ENCODE data around the gene UBR3.
A peak's percentile ranks its signal among the peaks of the same experiment; 100 is the strongest.
"Not testable (repeated sequence)": the region's sequence is repeated elsewhere in the genome, so short reads cannot be mapped to it uniquely, and the experiment has no call there.

Gene UBR3

DNA sequence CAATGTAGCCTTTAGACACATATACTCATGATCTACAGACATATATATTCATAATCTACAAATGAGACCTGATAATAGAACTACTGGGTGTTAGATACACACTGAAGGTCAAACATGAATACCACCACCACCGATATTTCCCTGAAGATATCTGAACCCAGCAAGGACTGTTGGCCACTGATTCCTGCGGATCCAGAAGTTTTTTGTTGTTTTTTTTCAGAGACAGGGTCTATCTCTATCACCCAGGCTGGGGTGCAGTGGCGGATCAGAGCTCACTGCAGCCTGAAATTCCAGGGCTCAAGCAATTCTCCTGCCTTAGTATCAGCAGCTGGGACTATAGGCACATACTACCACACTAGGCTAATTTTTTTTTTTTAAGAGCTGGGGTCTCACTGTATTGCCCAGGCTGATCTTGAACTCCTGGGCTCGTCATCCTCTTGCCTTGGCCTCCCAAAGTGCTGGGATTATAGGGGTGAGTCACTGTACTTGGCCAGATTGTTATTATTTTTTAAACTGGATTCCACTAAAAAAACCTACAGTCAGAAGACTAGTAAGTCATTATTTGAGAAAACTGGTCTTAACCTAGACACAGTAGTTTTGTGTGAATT is 4.4 kb upstream of the UBR3 start:
- no peak for DNase-seq

DNA sequence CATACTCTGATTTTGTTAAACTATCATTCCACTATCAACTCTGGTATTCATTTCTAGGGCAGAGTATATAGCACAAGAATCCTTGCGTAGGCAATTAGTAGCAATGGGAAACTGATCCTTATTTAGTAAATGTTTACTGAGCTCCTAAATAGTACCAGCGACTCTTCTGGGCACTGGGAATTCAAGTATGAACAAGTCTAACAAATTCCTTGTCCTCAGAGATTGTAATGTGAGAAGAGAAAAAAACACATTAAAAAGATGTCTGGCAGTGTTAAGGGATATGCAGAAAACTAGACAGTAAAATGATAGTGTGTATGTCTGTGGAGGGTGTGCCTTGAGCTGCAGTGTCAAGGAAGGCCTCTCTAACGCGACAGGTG is 3.3 kb upstream of the UBR3 start:
- DNase-seq: no peak

DNA sequence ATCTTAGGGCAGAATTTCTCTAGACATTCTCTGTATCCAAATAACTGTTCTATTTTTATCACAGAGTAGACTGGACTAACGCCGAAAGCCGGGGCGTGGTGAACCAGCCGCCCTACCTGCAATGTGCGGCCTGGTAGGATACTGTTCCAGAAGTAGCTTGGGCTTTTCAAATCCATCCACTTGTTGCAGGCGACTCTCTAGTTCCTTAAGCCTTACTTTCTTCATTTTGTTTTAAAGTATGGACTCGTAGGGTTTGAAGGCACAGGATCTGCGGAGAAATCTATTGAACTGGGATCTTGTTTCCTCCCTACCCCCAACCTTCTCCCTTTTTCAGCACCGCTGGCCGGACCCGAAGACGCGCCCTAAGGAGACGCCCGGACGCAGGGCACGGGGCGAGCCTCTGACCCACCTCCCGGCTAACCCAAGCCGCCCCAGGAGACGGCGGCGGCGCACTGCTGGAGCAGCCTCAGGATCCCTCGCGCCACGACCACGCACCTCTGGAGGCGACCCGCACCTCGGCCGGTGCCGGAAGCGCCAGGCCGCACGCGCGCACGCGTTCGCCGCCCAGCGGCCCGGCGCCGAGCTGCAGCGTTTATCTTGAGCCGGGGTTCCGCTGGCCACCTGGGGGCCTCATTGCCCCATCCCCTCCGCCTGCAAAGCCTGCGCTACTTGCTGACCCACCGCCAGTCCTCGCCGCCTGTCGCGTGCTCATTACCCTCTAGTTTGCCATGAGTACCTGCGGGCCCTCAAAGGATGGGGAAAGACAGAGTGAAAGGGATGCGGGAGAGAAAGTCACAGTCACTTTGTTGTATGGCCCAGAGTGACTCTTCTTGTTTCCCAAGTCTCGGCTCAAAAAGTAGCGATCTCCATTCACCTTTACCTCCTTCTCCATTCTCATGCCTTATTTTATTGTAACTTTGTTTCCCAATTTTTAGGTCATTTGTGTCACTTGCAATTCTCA is 2.6 kb upstream of the UBR3 start, which contains the start of gene METTL5:
Gene METTL5, minus strand, starts transcription at position 533 of the 961 bp plus-strand sequence. Its CDS starts 308 bp downstream, at position 225.
- DNase-seq: peak; percentile 66

DNA sequence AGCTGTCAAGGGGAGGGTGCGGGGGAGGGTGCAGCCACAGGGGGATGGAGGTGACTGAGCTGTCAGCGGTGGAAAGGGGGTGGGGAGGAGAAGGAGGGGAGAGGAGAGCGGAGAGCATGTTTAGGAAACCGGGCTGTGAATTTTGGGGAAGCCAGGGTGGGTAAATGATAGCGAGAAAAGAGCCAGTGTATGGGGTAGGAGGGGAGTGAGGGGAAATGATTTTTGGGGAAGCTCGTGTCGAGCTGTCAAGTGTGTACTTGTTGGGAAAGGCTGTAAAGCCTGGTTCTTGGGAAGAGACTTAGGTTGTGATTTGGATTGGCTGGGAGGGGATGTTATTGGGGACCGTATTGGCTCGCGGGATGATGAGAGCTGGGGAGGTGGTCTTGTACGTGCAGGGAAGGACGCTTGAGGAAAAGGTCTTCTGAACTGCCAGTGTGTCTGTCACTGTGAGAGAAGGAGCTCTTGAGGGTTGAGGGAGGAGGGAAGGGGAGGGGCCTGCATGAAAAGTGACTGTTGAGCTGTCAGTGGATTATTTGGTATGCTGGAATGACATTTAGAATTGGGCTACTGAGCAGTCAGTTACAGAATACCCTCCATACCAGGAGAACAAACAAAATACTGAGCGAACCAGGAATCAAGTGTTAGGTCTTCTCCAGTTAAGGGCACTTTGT is 1.0 kb downstream of the UBR3 start:
- DNase-seq: peak; percentile 6

DNA sequence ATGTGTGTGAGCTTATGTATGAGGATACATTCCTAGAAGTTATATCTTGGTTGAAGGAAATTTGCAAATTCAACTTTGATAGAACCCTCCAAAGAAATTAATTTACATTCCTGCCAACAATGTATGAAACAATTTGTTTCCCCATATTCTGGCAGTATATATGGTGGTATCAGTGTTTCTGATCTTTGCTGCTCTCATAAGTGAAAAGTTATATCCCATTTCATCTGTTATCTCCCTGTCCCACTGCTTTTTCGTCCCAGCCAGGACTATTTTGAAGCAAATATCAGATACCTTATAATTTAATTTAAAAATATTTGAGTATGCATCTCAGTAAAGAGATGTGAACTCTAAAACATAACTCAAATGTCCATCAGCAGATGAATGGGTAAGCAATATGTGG is 7.1 kb downstream of the UBR3 start:
- DNase-seq: no peak

DNA sequence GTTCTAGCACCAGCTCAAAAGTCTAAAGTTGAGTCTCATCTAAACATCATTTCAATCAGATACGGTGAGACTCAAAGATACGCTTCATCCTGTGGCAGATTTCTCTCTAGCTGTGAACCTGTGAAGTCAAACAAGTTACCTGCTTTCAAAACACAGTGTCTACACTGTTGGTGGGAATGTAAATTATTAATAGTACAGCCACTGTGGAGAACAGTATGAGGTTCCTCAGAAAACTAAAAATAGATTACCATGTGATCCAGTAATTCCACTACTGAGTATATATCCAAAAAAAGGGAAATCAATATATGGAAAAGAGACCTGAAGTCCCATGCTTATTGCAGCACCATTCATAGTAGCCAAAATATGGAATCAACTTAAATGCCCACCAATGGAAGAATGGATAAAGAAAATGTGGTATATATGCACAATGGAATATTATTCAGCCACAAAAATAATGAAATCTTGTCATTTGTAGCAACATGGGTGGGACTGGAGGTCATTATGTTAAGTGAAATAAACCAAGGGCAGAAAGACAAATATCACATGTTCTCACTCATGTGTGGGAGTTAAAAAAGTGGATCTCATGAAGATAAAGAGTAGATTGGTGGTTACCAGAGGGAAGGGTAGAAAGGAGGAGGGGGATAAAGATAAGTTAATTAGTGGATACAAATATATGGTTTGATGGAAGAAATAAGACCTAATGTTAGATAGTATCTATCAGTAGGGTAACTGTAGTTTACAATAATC is 11.7 kb downstream of the UBR3 start:
- DNase-seq: no peak

DNA sequence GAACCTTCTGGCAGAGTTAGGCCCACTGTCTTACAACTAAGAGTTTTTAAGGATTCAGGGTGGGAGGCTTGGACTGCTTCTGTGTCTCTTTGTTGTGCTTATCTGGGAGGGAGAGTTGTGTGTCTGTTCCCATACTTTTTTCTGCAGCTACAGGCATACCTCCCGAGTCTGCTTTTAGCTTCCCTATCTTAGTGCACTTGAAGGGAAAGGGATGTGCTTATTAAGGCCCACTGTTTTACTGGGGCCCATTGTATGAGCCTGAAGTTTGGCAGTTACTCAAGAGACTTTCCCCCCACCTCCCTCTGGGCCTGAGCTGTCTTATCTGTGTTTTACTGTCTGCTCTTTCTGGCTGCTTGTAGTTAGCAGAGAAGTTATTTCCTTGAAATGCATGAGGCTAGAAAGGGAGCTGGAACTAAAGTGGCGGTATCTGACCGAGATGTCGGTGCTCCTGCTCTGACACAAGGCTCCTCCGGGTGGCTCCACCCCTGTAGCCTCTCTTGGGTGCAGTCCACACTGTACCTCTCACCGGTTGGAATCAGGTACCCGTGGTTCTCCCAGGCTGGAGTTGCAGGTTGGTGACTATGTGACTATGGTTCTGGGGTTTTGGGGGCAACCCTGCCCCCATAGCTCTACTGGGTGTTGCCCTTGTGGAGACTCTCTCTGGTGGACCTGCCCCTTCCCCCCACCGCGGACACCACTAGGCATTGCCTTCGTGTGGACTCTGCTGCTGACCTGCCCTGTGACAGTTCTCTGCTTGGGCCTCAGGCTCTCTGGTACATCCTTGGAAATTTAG is 12.9 kb downstream of the UBR3 start:
- no peak for DNase-seq

DNA sequence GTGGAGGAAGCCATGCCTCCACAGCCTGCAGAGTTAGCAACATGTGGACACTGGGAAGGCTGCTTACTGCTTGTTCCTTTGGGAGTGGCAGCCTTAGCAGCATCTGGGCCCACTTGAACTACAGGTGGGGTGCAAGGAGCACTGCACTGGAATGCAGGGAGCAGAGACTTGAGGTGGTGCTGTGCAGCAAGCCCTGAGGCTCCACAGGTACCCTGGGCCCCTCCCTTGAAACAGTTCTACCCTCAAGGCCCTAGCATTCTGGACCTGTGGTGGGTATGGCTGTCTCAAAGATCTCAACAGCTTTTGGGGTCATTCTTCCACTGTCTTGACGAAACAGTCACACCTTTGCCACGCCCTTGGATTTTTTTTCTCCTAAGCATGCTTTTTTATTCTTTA is 13.5 kb downstream of the UBR3 start:
- DNase-seq: no peak

DNA sequence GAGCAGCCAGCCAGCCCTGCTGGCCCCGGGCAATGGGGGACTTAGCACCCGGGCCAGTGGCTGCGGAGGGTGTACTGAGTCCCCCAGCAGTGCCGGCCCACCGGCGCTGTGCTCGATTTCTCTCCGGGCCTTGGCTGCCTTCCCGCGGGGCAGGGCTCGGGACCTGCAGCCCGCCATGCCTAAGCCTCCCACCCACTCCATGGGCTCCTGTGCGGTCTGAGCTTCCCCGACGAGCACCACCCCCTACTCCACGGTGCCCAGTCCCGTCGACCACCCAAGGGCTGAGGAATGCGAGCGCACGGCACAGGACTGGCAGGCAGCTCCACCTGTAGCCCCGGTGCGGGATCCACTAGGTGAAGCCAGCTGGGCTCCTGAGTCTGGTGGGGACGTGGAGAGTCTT is 14.4 kb downstream of the UBR3 start:
- not testable (repeated sequence) for DNase-seq

DNA sequence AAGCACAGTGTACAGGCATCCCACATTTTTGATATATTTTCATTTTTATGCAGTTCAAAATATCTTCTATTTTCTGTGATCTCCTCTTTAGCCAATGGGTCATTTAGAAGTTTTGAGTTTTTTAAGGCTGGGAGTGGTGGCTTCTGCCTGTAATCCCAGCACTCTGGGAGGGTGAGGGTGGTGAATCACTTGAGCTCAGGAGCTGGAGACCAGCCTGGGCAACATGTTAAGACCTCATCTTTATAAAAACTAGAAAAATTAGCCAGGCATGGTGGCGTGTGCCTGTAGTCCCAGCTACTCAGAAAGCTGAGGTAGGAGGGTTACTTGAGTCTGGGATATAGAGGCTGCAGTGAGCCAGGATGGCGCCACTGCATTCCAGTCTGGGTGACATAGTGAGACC is 17.8 kb downstream of the UBR3 start:
- no peak for DNase-seq

DNA sequence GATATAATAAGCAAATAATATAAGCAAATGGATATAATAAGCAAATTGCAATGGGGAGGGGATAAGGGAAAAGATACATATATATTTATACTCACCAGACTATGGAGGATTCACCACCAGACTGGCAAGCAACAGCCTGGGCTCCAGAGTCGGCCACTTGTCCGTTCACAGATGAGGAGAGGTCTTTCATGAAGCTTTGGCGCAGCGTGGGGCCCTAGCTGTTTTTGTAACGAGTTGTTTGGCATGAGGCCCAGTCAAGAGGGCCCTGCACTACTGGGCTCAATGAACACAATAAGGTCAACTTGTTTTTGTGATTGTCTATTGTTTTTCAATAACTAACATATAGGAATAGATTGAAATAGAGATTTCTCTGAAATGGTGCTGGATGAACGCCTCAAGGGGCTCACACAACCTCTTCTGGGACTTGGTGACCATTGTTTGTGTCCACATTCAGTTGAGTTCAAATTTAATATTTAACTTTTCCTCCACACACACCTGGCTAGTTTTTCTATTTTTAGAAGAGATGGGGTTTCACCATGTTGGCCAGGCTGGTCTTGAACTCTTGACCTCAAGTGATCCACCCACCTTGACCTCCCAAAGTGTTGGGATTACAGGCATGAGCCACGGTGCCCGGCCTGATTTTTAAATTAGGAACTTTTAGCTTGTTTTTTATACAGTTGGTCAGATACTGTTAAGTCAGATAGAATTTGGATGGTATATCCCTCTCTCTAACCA is 21.9 kb downstream of the UBR3 start:
- not testable (repeated sequence) for DNase-seq

DNA sequence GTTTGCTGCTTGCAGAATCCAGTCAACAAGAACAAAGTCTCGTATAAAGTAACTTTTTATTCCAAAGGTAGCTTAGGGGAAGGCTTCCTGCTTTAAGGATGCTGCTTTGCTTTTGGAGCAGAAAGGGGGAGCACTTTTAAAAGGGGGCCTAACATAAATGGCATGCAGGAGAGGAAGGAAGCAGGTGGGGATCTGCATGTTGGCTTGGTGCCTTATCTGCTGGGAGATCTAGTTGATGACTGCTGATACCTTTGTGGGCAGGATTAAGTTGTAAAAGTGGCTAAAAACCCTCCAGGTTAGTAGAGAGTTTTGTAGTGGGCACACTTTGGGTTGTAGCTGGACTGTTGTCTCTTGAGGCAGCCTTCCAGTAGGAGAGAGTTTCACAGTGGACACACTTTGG is 22.5 kb downstream of the UBR3 start:
- DNase-seq: no peak

DNA sequence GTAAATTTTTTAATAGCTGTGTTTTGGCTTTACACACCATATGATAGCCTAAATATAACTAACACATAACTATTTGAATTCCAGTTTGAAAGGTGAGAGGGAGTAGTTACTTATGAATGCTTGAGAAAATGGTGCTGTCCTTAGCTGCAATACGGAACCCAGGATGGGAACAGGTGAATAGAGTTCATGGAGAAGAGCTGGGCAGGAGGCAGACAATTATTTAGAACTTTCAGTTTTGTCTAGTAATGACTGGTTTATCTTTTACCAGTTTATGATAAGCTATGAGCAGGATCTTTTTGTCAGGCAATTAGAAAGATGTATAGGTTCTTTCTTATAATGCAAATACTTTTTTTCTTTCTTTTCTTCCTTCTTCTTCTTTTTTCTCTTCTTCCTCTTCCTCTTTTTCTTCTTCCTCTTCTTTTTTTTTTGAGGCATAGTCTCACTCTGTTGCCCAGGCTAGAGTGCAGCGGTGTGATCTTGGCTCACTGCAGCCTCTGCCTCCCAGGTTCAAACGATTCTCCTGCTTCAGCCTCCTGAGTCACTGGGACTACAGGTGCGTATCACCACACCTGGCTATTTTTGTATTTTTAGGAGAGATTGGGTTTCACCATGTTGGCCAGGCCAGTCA is 25.9 kb downstream of the UBR3 start:
- no peak for DNase-seq

DNA sequence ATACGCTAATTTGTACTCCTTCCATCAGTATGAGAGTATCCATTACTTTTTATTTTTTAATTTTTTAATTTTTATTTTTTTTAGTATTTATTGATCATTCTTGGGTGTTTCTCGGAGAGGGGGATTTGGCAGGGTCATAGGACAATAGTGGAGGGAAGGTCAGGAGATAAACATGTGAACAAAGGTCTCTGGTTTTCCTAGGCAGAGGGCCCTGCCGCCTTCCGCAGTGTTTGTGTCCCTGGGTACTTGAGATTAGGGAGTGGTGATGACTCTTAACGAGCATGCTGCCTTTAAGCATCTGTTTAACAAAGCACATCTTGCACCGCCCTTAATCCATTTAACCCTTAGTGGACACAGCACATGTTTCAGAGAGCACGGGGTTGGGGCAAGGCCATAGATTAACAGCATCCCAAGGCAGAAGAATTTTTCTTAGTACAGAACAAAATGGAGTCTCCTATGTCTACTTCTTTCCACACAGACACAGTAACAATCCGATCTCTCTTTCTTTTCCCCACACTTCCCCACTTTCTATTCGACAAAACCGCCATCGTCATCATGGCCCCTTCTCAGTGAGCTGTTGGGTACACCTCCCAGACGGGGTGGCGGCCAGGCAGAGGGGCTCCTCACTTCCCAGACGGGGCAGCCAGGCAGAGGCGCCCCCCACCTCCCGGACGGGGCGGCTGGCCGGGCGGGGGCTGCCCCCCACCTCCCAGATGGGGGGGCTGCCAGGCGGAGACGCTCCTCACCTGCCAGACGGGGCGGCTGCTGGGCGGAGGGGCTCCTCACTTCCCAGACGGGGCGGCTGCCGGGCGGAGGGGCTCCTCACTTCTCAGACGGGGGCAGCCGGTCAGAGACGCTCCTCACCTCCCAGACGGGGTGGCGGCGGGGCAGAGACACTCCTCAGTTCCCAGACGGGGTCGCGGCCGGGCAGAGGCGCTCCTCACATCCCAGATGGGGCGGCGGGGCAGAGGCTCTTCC is 28.3 kb downstream of the UBR3 start:
- DNase-seq: not testable (repeated sequence)

DNA sequence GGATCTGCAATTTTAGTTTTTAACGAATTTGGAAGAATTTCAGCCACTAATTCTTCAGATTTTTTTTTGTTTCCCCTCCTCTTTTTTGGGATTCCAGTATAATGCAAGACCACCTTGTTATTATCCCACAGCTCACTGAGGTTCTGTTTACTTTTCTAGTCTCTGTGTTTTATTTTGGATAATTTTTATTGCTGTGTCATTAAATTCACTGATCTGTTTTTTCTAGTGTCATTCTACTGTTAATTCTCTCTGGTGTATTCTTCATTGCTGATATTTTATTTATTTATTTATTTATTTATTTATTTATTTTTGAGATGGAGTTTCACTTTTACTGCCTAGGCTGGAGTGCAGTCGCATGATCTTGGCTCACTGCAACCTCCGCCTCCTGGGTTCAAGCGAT is 32.2 kb downstream of the UBR3 start:
- DNase-seq: no peak

DNA sequence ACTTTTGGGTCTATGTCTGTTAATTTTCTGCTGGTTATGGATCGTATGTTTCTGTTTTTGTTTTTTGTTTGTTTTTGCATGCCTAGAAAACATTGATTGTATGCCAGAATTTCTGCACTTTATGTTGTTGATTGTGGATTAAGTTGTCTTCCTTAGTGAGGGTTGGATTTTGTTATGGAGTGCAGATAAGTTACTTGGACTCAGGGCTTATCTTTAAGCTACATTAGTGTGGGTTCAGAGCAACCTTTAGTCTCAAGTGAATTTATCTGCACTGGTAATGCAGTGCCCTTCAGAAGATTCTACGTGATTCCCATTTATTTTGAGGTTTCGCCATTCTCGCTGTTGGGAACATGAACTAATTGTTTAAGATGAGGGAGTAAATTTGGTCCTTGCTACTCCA is 32.9 kb downstream of the UBR3 start:
- no peak for DNase-seq

DNA sequence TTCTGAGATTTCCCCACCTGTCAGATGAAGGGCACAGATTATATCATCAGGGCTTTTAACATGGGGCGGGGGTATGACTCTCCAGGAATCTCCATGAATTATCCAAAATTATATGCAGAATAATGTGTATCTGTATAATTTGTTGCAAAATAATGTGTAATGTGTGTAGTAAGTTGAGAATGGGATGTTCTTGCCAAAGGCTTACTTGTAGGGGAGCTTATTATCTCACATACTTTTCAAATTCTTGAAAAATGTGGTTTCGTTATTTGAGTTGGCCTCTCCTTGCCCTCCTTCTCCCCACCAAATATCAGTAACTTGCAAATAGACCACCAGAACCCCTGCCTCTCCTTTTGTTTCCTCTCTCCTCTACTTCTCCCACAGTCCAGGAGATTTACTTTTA is 35.6 kb downstream of the UBR3 start:
- DNase-seq: no peak

DNA sequence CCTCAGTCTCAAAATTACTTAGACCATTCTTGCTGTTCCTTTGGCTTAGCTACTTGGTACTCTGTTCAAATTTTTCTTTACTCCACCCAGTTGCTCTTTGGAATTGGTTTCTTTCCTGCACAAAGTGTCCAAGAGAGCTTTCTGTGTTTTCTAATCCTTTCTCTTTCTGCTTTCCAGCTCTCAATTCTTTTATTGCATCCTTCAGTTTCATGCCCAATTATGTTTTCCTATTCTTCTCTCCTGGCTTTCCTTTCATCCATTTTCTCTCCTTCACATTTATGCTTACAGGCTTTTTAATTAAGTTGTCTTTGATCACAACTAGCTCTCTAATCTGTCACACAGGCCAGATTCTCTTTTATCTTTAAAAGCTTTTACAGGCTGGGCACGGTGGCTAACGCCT is 38.2 kb downstream of the UBR3 start:
- DNase-seq: no peak

DNA sequence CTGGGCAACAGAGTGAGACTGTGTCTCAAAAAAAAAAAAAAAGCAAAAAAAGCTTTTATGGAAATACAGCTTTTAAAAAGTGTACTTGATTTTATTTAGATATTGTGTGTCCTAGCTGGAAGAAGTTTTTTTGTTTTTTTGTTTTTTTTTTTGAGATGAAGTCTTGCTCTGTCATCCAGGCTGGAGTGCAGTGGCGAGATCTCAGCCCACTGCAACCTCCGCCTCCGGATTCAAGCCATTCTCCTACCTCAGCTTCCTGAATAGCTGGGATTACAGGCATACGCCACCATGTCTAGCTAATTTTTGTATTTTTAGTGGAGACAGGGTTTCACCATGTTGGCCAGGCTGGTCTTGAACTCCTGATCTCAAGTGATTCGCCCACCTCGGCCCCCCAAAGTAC is 39.0 kb downstream of the UBR3 start:
- DNase-seq: not testable (repeated sequence)

DNA sequence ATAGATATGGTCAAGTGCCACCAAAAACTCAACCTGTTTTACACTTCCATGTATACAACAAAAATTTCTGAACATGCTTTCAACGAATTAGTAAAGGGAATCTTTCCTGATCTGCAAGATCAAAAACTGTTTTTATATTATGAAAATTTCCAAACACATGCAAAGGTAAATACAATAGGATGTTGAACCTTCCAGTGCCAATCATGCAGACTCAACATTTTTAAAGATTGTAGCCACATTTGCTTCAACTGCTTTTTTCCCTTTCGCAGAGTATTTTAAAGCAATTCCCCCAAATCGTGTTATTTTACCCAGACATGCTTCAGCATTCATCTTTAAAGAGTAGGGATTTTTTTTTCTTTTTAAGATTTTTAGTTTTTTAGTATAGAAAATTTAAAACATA is 40.3 kb downstream of the UBR3 start:
- no peak for DNase-seq
